ENCODE measurements around the gene KDM5B.
"Not testable (repeated sequence)": the region's sequence is repeated elsewhere in the genome, so short reads cannot be mapped to it uniquely, and the experiment has no call there.

DNA sequence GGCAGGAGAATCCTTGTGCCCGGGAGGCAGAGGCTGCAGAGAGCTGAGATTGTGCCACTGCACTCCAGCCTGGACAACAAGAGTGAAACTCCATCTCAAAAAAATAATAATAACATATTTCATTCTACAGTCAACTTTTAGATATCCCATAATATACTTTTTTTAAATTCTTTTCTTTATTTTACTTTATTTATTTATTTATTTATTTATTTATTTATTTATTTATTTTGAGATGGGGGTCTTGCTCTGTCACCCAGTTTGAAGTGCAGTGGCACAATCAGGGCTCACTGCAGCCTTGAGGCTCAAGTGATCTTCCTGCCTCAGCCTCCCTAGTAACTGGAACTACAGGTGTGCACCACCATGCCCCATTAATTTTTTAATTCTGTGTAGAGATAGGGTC is 94.0 kb downstream of the KDM5B start:
- TF ChIP-seq, protein P1, sequence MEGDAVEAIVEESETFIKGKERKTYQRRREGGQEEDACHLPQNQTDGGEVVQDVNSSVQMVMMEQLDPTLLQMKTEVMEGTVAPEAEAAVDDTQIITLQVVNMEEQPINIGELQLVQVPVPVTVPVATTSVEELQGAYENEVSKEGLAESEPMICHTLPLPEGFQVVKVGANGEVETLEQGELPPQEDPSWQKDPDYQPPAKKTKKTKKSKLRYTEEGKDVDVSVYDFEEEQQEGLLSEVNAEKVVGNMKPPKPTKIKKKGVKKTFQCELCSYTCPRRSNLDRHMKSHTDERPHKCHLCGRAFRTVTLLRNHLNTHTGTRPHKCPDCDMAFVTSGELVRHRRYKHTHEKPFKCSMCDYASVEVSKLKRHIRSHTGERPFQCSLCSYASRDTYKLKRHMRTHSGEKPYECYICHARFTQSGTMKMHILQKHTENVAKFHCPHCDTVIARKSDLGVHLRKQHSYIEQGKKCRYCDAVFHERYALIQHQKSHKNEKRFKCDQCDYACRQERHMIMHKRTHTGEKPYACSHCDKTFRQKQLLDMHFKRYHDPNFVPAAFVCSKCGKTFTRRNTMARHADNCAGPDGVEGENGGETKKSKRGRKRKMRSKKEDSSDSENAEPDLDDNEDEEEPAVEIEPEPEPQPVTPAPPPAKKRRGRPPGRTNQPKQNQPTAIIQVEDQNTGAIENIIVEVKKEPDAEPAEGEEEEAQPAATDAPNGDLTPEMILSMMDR (IDR thresholded peaks at IDR 0.05; ENCODE audit: poor library complexity, severe bottlenecking) = not testable (repeated sequence)
- TF ChIP-seq POLR2AphosphoS5 (IDR thresholded peaks at IDR 0.05); EP300 (conservative IDR thresholded peaks at IDR 0.05; ENCODE audit: poor library complexity, severe bottlenecking); EZH2 (IDR thresholded peaks at IDR 0.05; ENCODE audit: borderline replicate concordance, insufficient read depth, low read length, poor library complexity, severe bottlenecking); SMC3 (conservative IDR thresholded peaks at IDR 0.05; ENCODE audit: poor library complexity); MXI1 (conservative IDR thresholded peaks at IDR 0.05; ENCODE audit: poor library complexity, severe bottlenecking): not testable (repeated sequence)

Data from neural cell (in vitro differentiated cells).